HepG2 (cell line): Measurements from ENCODE around the gene FBXO2. TPM values are rescaled to one million over a fixed set of nuclear protein-coding genes. Genes with fewer than 3 reads are reported as not detected.
A peak's percentile ranks its signal among the peaks of the same experiment; 100 is the strongest.

ENCODE experiments used
- ARHGAP35 ChIP-seq: sonication (generic); formaldehyde crosslinking; IDR thresholded peaks from 2 replicates; pipeline ENCODE4 v1.9.0; 2022; ENCODE audit warnings: mild to moderate bottlenecking, inconsistent platforms, moderate library complexity, missing genetic modification reagents, borderline replicate concordance
- DNMT1 ChIP-seq: sonication (generic); formaldehyde crosslinking; IDR thresholded peaks from 2 replicates; pipeline ENCODE4 v1.5.1; 2020; ENCODE audit warnings: mild to moderate bottlenecking, missing genetic modification reagents
- FOSL1 ChIP-seq: sonication (generic); formaldehyde crosslinking; IDR thresholded peaks from 2 replicates; pipeline ENCODE4 v1.9.0; 2021; ENCODE audit warnings: missing genetic modification reagents, borderline replicate concordance
- ISL2 ChIP-seq: sonication (generic); formaldehyde crosslinking; IDR thresholded peaks from 2 replicates; pipeline ENCODE4 v1.5.0; 2020; ENCODE audit warnings: missing genetic modification reagents
- JUN ChIP-seq: sonication (generic); formaldehyde crosslinking; IDR thresholded peaks from 2 replicates; pipeline ENCODE4 v1.4.0; 2020; ENCODE audit warnings: mild to moderate bottlenecking, missing genetic modification reagents
- REPIN1 ChIP-seq: sonication (generic); formaldehyde crosslinking; IDR thresholded peaks from 2 replicates; pipeline ENCODE4 v1.8.0; 2022; ENCODE audit warnings: missing genetic modification reagents, low read depth, mild to moderate bottlenecking, borderline replicate concordance
- SCMH1 ChIP-seq: sonication (generic); formaldehyde crosslinking; IDR thresholded peaks from 2 replicates; pipeline ENCODE4 v1.9.0; 2021; ENCODE audit warnings: missing genetic modification reagents, mild to moderate bottlenecking, borderline replicate concordance
- ZNF256 ChIP-seq: sonication (generic); formaldehyde crosslinking; conservative IDR thresholded peaks from 2 replicates; pipeline ENCODE4 v1.4.0; 2020; ENCODE audit warnings: missing genetic modification reagents
- ZNF274 ChIP-seq: sonication (generic); formaldehyde crosslinking; IDR thresholded peaks from 2 replicates; pipeline ENCODE4 v1.5.1; 2020; ENCODE audit warnings: mild to moderate bottlenecking, missing genetic modification reagents
- ZNF337 ChIP-seq: sonication (generic); formaldehyde crosslinking; IDR thresholded peaks from 2 replicates; pipeline ENCODE4 v1.5.1; 2020; ENCODE audit warnings: missing genetic modification reagents, low read depth, mild to moderate bottlenecking, borderline replicate concordance
- ZNF367 ChIP-seq: sonication (generic); formaldehyde crosslinking; IDR thresholded peaks from 2 replicates; pipeline ENCODE4 v1.4.0; 2020; ENCODE audit warnings: missing genetic modification reagents, borderline replicate concordance
- ZNF430 ChIP-seq: sonication (generic); formaldehyde crosslinking; IDR thresholded peaks from 2 replicates; pipeline ENCODE4 v1.9.0; 2021; ENCODE audit warnings: mild to moderate bottlenecking, missing genetic modification reagents
- ZNF713 ChIP-seq: sonication (generic); formaldehyde crosslinking; IDR thresholded peaks from 2 replicates; pipeline ENCODE4 v1.4.0; 2020; ENCODE audit warnings: mild to moderate bottlenecking, missing genetic modification reagents
- polyA plus RNA-seq, 8 experiments: library from polyadenylated mRNA; depleted of rRNA in 3 of 8; stranded (reverse) in 7 of 8; unstranded in 1 of 8; fragments of >200 nt; fragmentation: Illumina TruSeq in 4 of 8; extraction: Trizol in 4 of 8; gene quantifications; 2 replicates each; pipeline versions ENCODE4 v1.2.1 to v1.2.3, GENCODE V29; 2011 to 2016; ENCODE audit warnings: low read depth in 4 of 8, missing spikeins in 1 of 8, mixed read lengths in 1 of 8; ENCODE audit not compliant: insufficient read depth in 1 of 8
- total RNA-seq, 5 experiments: library from RNA; depleted of rRNA; stranded (reverse); fragments of >200 nt; fragmentation: Illumina TruSeq; extraction: Trizol; gene quantifications; 2 replicates each; pipeline ENCODE4 v1.2.3, GENCODE V29; 2016; ENCODE audit warnings: low read depth in 1 of 5
- TF ChIP-seq, protein P1 (sequence below), 2 experiments: sonication (generic) in 1 of 2; formaldehyde crosslinking in 1 of 2; IDR thresholded peaks; 2 replicates each; pipeline versions ENCODE4 v1.6.1 to v1.9.0; 2014 to 2022; ENCODE audit warnings: antibody characterized with exemption in 1 of 2, borderline replicate concordance in 1 of 2, inconsistent platforms in 1 of 2, low read depth in 1 of 2, missing genetic modification reagents in 1 of 2
- TF ChIP-seq, protein P2 (sequence below): sonication (generic); formaldehyde crosslinking; IDR thresholded peaks from 2 replicates; pipeline ENCODE4 v1.9.0; 2021; ENCODE audit warnings: missing genetic modification reagents, mild to moderate bottlenecking, borderline replicate concordance
- TF ChIP-seq, protein P3 (sequence below): IDR thresholded peaks from 2 replicates; pipeline ENCODE4 v1.6.1; 2016
- TF ChIP-seq, protein P4 (sequence below): sonication (generic); formaldehyde crosslinking; IDR thresholded peaks from 2 replicates; pipeline ENCODE4 v1.5.1; 2020; ENCODE audit warnings: missing genetic modification reagents, mild to moderate bottlenecking, borderline replicate concordance
- TF ChIP-seq, protein P5 (sequence below): fragments of 450-650 bp; IDR thresholded peaks from 2 replicates; pipeline ENCODE4 v1.6.1; 2017; ENCODE audit warnings: mild to moderate bottlenecking
- TF ChIP-seq, protein P6 (sequence below): sonication (generic); formaldehyde crosslinking; IDR thresholded peaks from 2 replicates; pipeline ENCODE4 v1.4.0; 2020; ENCODE audit warnings: mild to moderate bottlenecking, missing genetic modification reagents

Gene FBXO2
- total and polyA plus RNA-seq, 2 of the 13 experiments (the other 11 are each of a cell fraction or from before 2014, with no cell fraction given): 79.3 to 112 TPM

DNA sequence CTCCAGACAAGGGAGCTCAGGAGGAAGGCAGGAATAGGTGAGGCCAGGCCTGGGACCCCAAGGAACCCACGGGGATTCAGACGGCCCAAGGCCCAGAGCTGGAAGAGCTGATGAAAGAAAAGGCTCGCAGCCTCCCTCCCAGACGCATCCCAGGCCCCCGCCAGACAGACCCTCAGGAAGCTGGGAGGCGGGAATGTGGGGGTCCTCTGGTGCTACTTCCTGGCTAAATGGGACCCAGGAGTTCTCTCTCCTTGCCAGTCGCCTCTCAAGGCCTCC lies 430 bp downstream of the FBXO2 start (continued):
- TF ChIP-seq, protein P1, sequence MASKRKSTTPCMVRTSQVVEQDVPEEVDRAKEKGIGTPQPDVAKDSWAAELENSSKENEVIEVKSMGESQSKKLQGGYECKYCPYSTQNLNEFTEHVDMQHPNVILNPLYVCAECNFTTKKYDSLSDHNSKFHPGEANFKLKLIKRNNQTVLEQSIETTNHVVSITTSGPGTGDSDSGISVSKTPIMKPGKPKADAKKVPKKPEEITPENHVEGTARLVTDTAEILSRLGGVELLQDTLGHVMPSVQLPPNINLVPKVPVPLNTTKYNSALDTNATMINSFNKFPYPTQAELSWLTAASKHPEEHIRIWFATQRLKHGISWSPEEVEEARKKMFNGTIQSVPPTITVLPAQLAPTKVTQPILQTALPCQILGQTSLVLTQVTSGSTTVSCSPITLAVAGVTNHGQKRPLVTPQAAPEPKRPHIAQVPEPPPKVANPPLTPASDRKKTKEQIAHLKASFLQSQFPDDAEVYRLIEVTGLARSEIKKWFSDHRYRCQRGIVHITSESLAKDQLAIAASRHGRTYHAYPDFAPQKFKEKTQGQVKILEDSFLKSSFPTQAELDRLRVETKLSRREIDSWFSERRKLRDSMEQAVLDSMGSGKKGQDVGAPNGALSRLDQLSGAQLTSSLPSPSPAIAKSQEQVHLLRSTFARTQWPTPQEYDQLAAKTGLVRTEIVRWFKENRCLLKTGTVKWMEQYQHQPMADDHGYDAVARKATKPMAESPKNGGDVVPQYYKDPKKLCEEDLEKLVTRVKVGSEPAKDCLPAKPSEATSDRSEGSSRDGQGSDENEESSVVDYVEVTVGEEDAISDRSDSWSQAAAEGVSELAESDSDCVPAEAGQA (IDR thresholded peaks at IDR 0.05; ENCODE audit: low read depth): no peak
- TF ChIP-seq, protein P1 (CRISPR knock-in tag; IDR thresholded peaks at IDR 0.05; ENCODE audit: borderline replicate concordance): no peak
- TF ChIP-seq, protein P2, sequence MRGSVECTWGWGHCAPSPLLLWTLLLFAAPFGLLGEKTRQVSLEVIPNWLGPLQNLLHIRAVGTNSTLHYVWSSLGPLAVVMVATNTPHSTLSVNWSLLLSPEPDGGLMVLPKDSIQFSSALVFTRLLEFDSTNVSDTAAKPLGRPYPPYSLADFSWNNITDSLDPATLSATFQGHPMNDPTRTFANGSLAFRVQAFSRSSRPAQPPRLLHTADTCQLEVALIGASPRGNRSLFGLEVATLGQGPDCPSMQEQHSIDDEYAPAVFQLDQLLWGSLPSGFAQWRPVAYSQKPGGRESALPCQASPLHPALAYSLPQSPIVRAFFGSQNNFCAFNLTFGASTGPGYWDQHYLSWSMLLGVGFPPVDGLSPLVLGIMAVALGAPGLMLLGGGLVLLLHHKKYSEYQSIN (CRISPR knock-in tag): no peak
- TF ChIP-seq, protein P3, sequence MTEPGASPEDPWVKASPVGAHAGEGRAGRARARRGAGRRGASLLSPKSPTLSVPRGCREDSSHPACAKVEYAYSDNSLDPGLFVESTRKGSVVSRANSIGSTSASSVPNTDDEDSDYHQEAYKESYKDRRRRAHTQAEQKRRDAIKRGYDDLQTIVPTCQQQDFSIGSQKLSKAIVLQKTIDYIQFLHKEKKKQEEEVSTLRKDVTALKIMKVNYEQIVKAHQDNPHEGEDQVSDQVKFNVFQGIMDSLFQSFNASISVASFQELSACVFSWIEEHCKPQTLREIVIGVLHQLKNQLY (CRISPR knock-in tag): no peak
- TF ChIP-seq FOSL1 (CRISPR knock-in tag) (no peak), ARHGAP35 (CRISPR knock-in tag) (no peak), SCMH1 (no peak), ZNF430 (CRISPR knock-in tag) (no peak), ZNF367 (CRISPR knock-in tag) (0 out of 2 replicates have a peak, but pooled peaks have one; percentile 9), ISL2 (CRISPR knock-in tag) (no peak), ZNF337 (CRISPR knock-in tag) (no peak), ZNF274 (CRISPR knock-in tag) (no peak), JUN (no peak), ZNF256 (CRISPR knock-in tag) (no peak), DNMT1 (CRISPR knock-in tag) (no peak), REPIN1 (CRISPR knock-in tag) (no peak), ZNF713 (CRISPR knock-in tag) (no peak)
- TF ChIP-seq, protein P4, sequence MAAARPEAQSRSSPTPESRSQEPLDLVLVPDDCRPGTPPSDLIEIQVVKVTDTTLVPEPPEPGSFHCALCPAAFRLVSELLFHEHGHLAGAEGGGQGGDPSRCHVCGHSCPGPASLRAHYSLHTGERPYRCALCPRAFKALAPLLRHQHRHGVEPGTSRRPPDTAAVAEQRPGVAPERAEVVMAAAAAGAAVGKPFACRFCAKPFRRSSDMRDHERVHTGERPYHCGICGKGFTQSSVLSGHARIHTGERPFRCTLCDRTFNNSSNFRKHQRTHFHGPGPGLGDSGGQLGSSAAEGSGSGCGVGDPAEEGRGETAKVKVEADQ (CRISPR knock-in tag): no peak
- TF ChIP-seq, protein P5, sequence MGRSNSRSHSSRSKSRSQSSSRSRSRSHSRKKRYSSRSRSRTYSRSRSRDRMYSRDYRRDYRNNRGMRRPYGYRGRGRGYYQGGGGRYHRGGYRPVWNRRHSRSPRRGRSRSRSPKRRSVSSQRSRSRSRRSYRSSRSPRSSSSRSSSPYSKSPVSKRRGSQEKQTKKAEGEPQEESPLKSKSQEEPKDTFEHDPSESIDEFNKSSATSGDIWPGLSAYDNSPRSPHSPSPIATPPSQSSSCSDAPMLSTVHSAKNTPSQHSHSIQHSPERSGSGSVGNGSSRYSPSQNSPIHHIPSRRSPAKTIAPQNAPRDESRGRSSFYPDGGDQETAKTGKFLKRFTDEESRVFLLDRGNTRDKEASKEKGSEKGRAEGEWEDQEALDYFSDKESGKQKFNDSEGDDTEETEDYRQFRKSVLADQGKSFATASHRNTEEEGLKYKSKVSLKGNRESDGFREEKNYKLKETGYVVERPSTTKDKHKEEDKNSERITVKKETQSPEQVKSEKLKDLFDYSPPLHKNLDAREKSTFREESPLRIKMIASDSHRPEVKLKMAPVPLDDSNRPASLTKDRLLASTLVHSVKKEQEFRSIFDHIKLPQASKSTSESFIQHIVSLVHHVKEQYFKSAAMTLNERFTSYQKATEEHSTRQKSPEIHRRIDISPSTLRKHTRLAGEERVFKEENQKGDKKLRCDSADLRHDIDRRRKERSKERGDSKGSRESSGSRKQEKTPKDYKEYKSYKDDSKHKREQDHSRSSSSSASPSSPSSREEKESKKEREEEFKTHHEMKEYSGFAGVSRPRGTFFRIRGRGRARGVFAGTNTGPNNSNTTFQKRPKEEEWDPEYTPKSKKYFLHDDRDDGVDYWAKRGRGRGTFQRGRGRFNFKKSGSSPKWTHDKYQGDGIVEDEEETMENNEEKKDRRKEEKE: no peak
- TF ChIP-seq, protein P6, sequence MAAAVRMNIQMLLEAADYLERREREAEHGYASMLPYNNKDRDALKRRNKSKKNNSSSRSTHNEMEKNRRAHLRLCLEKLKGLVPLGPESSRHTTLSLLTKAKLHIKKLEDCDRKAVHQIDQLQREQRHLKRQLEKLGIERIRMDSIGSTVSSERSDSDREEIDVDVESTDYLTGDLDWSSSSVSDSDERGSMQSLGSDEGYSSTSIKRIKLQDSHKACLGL (CRISPR knock-in tag): no peak
